GM18517 (cell line): ENCODE measurements around the gene CASP2.
"Not testable (repeated sequence)": the region's sequence is repeated elsewhere in the genome, so short reads cannot be mapped to it uniquely, and the experiment has no call there.

Source experiments
- ATAC-seq: cut with Tn5 transposase; IDR thresholded peaks from one replicate; pipeline ENCODE4 v1.9.1; 2021; ENCODE audit warnings: mild to moderate bottlenecking, moderate library complexity; ENCODE audit not compliant: unreplicated experiment

CASP2 gene

DNA sequence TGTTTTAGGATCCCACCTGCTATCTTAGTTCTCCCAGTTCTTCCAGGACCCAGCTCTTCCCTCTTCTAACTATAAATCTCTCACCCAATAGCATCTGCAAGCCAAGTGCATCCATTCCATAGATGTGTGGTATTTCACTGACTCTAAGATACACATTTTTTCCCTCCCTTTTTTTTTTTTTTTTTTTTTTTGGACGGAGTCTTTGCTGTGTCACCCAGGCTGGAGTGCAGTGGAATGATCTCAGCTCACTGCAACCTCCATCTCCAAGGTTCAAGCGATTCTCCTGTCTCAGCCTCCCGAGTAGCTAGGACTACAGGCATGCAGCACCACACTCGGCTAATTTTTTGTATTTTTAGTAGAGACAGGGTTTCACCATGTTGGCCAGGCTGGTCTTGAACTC is 1.7 kb downstream of the CASP2 start:
- ATAC-seq: not testable (repeated sequence)

DNA sequence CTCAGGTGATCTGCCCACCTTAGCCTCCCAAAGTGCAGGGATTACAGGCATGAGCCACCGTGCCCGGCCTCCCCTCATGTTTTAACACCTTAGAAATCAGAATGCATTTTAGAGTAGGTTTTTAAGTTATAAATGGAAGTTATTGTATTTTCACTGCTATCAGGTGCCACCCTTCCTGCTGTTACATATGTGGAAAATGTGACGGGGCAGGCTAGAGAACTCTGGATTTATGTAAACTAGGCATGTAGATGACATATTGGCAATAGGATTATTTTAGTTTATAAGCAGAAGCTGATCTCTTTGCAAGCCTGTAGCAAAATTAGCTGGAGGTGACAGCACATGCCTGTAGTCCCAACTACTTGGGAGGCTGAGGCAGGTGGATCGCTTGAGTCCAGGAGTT is 2.1 kb downstream of the CASP2 start:
- ATAC-seq: no peak

DNA sequence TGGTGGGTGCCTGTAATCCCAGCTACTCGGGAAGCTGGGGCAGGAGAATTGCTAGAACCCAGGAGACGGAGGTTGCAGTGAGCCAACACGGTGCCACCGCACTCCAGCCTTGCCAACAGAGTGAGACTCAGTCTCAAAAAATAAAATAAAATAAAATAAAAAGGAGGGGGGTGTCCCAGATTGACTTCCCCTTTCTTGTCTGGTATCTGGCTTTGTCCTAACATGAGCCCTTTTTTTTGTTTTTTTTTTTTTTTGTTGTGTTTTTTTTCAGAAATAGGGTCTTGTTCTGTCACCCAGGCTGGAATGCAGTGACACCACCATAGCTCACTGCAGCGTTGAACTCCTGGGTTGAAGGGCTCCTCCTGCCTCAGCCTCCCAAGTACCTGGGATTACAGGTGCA is 4.7 kb downstream of the CASP2 start:
- no peak for ATAC-seq

DNA sequence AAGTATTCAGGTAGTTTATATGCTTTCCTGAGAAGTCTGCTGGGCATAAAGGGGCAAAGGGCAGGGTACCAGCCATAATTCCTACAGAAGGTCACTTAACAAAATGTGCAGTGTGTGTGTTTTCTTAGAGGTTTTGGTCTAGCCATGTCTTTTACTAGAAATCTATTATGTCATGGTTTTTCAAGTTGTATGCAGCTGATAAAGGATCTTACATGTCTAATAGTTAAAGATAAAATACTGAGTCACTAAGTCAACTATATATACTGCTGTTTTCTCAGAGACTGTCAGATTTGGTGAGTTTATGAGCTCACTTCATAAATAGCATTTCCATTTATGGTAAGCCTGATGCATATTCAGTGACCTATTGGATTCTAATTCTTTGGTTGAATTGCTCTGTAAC is 7.7 kb downstream of the CASP2 start:
- no peak for ATAC-seq

DNA sequence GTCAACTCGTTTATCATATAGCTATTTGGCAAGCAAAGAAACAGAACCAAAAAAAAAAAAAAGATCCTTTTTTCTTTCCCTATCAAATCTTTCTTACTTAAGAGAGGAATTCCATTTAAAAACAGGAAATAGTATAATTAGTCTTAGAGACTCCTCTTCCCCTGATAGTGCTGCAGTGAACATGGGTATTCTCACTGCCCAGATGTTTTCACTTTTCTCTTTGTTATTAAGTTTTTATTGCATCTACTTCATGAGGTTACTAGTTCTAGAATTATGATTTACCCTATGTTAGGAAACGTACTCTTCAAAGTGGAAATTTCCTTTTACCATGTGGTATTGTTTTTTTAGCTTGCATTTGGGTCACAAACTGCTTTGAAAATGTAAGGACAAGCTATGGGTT is 8.5 kb downstream of the CASP2 start:
- no peak for ATAC-seq

DNA sequence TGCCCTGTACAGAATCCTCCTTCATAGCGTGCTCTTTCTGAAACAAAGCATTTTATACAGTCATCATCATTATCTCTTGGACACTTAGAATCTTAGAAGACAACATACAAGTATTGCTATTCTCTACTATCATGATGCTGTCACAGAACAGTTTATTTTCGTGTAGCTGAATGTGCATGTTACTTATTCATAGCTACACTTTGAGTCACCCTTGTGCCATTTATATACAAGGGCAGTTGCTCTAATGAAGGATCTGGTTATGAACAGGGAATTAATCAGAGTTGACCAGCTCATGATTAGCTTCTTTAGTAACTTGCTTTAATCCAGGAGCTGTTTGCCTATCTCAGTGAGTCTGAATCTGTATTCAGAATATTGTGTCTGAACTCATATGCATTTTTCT is 11.2 kb downstream of the CASP2 start:
- ATAC-seq: no peak

DNA sequence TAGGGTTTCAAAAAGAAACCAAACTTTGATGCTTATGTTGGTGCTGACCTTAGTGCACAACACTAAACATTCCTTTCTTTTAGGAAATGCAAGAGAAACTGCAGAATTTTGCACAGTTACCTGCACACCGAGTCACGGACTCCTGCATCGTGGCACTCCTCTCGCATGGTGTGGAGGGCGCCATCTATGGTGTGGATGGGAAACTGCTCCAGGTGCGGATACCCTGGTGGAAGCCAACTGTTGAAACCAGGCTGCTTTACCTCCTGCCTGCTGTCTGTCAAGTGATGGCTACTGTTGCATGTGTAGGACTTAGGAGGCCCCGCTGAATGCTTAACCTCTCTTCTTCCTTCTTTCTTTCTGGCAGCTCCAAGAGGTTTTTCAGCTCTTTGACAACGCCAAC is 11.7 kb downstream of the CASP2 start:
- no peak for ATAC-seq

DNA sequence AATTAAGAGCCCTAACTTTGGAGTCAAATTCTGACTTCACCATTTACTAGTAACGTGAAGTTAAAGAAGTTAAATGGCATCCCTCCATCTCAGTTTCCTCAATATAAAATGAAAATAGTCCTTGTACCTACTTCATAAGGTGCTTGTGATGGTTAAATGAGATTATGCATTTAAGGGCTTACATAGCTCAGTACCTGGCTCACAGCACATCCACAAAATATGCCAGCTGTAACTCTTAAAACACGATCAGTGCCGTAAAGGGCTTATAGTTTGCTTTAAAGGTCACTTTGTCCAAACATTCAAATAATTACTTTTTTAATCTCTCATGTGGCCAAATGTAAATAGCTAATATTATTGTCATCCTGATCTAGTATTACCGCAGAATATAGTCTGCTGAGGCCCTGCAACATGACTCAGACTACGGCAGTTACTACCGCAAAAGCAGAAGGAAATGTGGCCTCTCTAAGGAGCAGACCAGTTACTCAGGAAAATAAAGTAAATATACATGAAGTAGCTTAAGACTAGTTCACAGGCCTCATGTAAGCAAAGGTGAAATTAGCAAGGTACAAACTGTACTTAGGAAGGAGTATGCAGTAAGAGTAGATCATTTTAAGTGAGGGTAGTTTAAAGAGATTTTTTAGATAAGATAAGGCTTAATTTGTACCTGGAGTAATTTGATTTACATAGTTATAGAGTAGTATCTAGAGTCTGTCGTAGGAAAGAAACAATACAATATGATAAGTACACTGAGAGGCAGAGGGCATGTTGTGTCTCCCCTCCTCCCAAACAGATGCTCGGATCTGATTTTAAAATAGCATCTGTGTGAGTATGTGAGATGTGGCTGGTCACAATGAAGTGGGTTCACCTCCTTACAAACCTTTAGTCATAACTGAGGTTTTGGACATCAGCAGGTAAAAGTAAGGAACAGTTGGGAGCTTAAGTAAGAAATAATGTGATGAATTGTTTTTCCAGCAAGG is 13.1 kb downstream of the CASP2 start:
- no peak for ATAC-seq

DNA sequence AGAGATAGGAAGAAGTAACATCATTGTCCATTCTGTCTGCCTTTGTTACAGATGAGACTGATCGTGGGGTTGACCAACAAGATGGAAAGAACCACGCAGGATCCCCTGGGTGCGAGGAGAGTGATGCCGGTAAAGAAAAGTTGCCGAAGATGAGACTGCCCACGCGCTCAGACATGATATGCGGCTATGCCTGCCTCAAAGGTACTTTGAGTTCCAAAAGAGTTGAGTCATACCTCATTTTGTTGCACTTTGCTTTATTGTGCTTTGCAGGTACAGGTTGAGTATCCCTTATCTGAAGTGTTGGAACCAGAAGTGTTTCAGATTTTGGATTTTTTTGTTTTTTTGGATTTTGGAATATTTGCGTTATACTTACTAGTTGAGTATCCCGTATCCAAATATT is 15.6 kb downstream of the CASP2 start:
- ATAC-seq: no peak

DNA sequence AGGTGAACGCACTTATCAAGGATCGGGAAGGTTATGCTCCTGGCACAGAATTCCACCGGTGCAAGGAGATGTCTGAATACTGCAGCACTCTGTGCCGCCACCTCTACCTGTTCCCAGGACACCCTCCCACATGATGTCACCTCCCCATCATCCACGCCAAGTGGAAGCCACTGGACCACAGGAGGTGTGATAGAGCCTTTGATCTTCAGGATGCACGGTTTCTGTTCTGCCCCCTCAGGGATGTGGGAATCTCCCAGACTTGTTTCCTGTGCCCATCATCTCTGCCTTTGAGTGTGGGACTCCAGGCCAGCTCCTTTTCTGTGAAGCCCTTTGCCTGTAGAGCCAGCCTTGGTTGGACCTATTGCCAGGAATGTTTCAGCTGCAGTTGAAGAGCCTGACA is 16.8 kb downstream of the CASP2 start:
- no peak for ATAC-seq

DNA sequence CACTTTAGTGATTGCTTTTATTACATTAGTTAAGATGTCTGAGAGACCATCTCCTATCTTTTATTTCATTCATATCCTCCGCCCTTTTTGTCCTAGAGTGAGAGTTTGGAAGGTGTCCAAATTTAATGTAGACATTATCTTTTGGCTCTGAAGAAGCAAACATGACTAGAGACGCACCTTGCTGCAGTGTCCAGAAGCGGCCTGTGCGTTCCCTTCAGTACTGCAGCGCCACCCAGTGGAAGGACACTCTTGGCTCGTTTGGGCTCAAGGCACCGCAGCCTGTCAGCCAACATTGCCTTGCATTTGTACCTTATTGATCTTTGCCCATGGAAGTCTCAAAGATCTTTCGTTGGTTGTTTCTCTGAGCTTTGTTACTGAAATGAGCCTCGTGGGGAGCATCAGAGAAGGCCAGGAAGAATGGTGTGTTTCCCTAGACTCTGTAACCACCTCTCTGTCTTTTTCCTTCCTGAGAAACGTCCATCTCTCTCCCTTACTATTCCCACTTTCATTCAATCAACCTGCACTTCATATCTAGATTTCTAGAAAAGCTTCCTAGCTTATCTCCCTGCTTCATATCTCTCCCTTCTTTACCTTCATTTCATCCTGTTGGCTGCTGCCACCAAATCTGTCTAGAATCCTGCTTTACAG is 17.4 kb downstream of the CASP2 start:
- ATAC-seq: no peak

DNA sequence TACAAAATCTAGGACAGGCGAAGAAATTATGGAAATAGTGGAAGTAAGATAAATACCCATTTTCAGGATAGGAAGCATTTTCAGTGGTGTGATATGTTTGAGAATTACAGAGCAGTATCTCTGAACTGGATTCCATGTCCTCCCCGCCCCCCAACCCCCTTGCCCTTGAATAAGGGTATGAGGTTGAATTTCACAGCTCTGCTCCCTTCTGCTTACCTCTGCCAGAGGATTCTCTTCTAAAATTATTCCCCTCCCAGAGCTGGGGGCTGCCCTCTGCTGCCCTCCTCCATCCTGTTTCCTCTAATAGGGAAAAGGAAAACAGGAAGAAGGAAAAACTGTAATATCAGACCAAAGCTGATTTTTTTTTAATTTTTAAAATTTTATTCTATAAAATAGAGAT is 20.5 kb downstream of the CASP2 start:
- no peak for ATAC-seq

DNA sequence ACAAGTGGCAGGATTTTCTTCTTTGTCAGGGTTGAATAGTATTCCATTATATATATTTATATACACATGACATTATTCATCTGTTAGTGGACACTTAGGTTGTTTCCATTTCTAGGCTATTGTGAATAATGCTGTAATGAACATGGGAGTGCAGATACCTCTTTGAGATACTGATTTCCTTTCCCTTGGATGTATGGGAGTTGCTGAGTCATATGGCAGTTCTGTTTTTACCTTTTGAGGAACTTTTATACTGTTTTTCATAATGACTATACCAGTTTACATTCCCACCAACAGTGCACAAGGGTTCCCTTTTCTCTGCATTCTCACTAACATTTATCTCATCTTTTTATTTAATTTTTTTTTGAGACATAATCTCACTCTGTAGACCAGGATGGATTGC is 26.0 kb downstream of the CASP2 start:
- ATAC-seq: no peak

DNA sequence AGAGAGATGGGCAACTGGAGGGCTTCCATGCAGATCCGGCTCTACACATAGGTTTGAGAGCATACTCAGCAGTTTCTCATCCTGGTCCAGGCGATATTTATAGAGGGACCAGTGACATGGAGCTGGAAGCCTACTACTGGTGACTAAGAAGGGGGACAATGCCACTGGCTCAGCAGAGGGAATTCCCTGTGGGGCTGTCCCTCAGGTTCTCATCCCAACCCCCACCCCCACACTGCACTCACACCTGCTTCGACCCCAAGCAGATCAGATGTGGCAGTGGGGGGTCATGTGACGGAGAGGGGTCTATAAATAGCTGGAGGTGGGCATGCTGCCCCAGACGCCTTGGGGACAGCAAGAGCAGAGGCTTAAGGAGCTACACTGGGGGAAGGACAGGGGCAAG is 27.6 kb downstream of the CASP2 start, which contains the start of gene CLCN1:
Gene CLCN1, plus strand, starts transcription at position 336 of the 400 bp plus-strand sequence. CDS start 102 bp downstream, outside the sequence.
- no peak for ATAC-seq

DNA sequence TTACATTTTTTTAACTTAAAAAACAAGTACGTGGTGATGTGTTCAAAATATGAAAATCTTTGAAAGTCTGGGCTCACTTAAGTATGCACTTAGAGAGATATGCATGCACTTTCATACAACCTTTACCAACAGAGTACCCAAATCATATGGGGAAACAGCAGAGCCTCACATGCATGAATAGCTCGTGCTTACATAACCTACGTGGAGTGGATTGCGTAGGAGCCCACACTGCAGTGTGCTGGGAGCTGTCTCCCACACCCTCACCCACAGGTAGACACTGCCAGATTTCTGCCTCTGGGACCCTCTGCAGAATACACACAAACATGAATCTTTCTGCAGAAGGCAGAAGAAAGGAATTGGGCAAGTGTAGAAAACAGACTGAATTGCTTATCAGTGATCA is 28.3 kb downstream of the CASP2 start:
- ATAC-seq: no peak

DNA sequence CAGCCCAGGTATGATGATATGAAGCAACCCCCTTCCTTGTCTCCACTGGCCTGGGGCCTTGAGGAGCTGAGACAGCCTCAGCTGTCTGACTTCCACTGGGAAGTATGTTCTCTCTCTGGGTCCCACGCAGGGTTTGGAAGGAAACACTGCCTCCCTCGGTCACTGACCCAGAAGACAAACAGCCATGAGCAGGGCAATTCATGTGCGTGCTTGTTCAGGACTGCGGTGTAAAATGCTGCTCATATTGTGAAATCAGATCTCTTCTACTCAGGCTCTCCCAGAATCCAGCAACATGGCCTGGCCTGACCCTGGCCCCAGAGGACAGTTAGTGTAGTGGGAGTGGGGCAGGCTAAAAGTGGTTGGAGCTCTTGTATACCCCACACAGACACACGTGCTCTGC is 30.5 kb downstream of the CASP2 start:
- no peak for ATAC-seq

DNA sequence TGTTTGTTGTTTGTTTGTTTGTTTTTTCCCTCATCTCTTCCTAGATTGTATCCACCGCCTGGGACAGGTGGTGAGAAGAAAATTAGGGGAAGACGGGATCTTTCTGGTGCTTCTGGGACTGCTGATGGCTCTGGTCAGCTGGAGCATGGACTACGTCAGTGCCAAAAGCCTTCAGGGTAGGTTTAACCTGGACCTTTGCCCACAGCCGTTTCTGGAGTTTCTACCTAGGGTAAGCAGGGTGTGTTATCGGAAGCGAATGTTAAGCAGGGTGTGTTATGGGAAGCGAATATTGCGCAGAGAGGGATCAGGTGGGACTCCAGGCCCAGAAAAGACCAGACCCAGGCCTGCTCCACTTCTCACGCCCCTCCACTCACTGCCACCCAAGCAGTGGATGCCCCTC is 32.5 kb downstream of the CASP2 start:
- ATAC-seq: no peak

DNA sequence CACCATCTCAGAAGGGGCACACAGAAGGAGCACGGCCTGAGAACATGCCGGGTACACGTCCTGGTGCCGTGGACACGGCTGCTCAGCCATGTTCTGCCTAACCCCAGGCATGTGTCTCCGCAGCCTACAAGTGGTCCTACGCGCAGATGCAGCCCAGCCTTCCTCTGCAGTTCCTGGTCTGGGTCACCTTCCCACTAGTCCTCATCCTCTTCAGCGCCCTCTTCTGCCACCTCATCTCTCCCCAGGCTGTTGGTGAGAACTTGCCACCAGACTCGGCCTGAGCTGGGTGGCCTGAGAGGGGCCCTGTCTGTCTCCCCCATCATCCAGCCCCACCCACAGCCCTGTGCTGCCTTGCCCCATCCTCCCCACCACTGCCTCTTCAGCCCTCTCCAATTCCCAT is 33.1 kb downstream of the CASP2 start:
- ATAC-seq: no peak

DNA sequence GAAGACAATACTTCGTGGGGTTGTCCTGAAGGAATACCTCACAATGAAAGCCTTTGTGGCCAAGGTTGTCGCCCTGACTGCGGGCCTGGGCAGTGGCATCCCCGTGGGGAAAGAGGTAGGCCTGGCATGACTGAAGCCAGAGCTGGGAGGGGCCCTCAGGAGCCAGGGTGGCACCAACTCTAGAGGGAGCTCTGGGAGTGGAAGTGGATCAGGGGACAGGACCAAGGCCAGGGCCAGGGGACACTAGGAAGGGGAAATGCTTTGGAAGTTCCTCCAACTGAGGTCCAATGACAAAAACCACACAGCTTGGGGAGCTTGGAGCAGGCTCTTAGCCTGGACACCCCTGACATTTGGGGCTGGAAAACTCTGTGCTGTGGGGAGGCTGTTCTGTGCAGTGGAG is 33.6 kb downstream of the CASP2 start:
- no peak for ATAC-seq

DNA sequence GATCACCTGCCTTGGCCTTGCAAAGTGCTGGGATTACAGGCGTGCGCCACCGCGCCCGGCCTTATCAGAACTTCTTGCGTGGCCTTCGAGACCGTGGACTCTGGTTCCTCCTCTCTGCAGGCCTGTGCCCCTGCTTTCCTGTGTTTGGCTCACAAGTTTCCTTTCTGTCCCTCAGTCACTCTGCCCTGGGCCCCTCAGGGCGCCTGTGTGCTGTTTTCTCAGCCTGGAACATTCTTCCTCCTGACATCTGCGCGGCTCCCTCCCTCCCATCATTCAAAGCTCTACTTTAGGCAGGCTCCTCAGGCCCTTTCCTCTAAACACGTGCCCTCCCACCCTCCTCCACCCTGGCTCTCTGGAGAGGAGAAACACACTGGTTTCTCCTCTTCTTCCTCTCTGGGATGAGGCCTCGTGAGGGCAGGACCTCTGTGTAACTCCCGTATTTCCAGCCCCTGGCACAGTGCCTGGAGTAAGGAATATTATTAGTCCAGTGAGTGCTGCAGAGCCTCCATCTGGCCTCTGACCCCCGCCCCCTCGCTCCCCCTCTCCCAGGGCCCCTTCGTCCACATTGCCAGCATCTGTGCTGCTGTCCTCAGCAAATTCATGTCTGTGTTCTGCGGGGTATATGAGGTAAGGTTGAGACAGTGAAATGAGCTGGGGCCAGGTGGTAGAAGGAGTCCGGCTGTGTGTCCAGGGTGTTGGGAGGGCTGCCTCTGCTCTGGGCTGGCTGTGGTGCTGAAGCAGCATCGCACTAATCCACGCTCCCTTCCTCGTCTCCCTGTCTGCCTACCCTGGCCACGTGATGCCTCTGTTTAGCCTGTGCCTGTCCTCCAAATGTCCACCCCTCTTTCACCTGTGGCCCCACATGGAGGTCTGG is 34.8 kb downstream of the CASP2 start:
- ATAC-seq: no peak

DNA sequence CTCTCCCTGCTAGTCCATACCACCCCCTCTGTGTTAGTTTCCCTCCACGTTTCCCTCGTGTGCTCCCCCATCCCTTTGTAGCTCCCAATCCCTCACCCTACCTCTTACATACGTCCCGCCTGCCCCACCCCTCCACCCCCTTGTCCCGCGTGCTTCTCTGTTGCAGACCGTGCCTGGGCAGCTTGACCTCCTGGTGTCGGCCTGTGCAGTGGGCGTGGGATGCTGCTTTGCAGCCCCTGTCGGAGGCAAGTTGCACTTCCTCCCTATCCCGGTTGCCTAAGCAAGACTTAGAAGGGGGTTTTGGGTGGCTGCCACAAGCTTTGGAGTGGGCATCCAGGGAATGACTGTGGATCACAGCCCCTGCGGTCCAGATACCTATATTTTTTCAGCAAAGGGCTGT is 35.5 kb downstream of the CASP2 start:
- no peak for ATAC-seq
